ENCODE data around the gene TRIP13. TPM values are rescaled to one million over a fixed set of nuclear protein-coding genes. Genes with fewer than 3 reads are reported as not detected.

The TRIP13 gene
- total and polyA plus RNA-seq, 9 of the 15 experiments (the other 6 are each of a cell fraction or from before 2014, with no cell fraction given), result 24.1 to 116 (median 53.2) TPM

GRCh38 chr5:951940-952596 is 59.4 kb downstream of the TRIP13 start:
- H3K27ac ChIP-seq (ENCODE audit: extremely low read depth, low read depth, low read length), result no peak overlapping the region
- FAIRE-seq (no peak), DNase-seq (ENCODE audit: extremely low read depth in 1 of 4, low spot score in 3 of 4) (no peak), ATAC-seq (no peak)
- H3K79me2 ChIP-seq (ENCODE audit: control insufficient read depth, insufficient read depth, low read length), result no peaks in the 10 kb centered on the region
- H2AFZ ChIP-seq (ENCODE audit: low read depth, low read length), result no peak overlapping the region
- no peaks in the 10 kb centered on the region for H3K9me3 ChIP-seq (replicated peaks; ENCODE audit: control insufficient read depth, insufficient read depth, low read depth, low read length)
- 6% methylated on average over 16 of the region's 16 CpGs for WGBS (ENCODE audit: insufficient coverage, low coverage, missing lambda C conversion rate)
- no peak overlapping the region for H3K9ac ChIP-seq (ENCODE audit: insufficient read depth in 1 of 2, low read depth in 2 of 2, low read length in 2 of 2)
- peaks cover 0 to 11% of the 10 kb centered on the region in 2 experiments; a peak in 2 of 5 replicates for H3K4me1 ChIP-seq (replicated peaks in 1 of 2; ENCODE audit: control insufficient read depth in 2 of 2, insufficient read depth in 2 of 2, low read length in 2 of 2)
- POLR2A ChIA-PET, result interaction anchor here (0.5 to 1.1 kb wide), 2 partner anchors 12 to 27 kb away, joined by 3 to 4 read pairs; no protein-coding TSS in a partner anchor
- intact Hi-C loops (cut with micrococcal nuclease), result no loop called here
- H3K9me1 ChIP-seq (ENCODE audit: control insufficient read depth, insufficient read depth, low read length), result no peaks in the 10 kb centered on the region
- CTCF ChIA-PET (ENCODE audit: low intra/inter-chr PET ratio), result no interaction called here
- BruUV-seq (replicated peaks), result no TSS peak
- H4K20me1 ChIP-seq (replicated peaks; ENCODE audit: control insufficient read depth, insufficient read depth, low read length), result peaks cover 15% of the 10 kb centered on the region
- in situ Hi-C loops (cut with MboI), result no loop called here
- H3K36me3 ChIP-seq (ENCODE audit: control insufficient read depth, insufficient read depth, low read length), result no peaks in the 10 kb centered on the region
- no peak overlapping the region for H3K4me3 ChIP-seq
- peaks cover 32 to 69% of the 10 kb centered on the region in 2 experiments; a peak in 4 of 5 replicates for H3K27me3 ChIP-seq (ENCODE audit: control insufficient read depth in 2 of 2, insufficient read depth in 2 of 2, low read length in 2 of 2)
- H3K4me2 ChIP-seq (ENCODE audit: insufficient read depth, low read length), result no peak overlapping the region
- TF ChIP-seq CHD4 (IDR thresholded peaks at IDR 0.05; ENCODE audit: insufficient read depth, insufficient replicate concordance, low read depth, low read length, poor library complexity, severe bottlenecking) (no peak), ZBTB40 (IDR thresholded peaks at IDR 0.05) (no peak), ZBTB40 (CRISPR knock-in tag; IDR thresholded peaks at IDR 0.05) (no peak), NFRKB (IDR thresholded peaks at IDR 0.05; ENCODE audit: low read depth) (no peak), STAT5A (IDR thresholded peaks at IDR 0.05; ENCODE audit: borderline replicate concordance, low read length) (no peak), DACH1 (IDR thresholded peaks at IDR 0.05; ENCODE audit: partially characterized antibody) (no peak), ZFP1 (CRISPR knock-in tag; IDR thresholded peaks at IDR 0.05) (no peak), EWSR1 (IDR thresholded peaks at IDR 0.05; ENCODE audit: borderline replicate concordance, low read depth, partially characterized antibody) (no peak), MEF2D (tag; conservative IDR thresholded peaks at IDR 0.05; ENCODE audit: low read depth) (no peak), TSC22D4 (tag; IDR thresholded peaks at IDR 0.05) (no peak), WHSC1 (IDR thresholded peaks at IDR 0.05; ENCODE audit: low read length) (no peak), HOMEZ (CRISPR knock-in tag; IDR thresholded peaks at IDR 0.05) (no peak)

All from K562 (cell line).